ENCODE measurements around the gene SNN.

DNA sequence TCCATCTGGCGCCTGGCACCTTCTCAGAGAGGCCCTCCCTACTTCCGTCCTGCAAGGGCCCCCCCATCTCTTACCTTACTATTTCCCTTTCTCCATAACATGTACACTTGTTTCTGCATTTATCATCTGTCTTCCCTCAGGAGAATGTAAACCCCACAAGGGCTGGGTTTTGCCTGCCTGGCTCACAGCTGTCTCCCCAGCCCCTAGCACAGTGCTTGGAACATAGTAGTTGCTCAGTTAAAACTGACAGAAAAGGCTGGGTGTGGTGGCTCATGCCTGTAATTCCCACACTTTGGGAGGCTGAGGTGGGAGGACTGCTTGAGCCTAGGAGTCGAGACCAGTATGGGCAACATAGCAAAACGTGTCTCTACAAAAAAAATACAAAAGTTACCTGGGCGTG is 5.7 kb upstream of the SNN start:
- TF ChIP-seq, protein P1, sequence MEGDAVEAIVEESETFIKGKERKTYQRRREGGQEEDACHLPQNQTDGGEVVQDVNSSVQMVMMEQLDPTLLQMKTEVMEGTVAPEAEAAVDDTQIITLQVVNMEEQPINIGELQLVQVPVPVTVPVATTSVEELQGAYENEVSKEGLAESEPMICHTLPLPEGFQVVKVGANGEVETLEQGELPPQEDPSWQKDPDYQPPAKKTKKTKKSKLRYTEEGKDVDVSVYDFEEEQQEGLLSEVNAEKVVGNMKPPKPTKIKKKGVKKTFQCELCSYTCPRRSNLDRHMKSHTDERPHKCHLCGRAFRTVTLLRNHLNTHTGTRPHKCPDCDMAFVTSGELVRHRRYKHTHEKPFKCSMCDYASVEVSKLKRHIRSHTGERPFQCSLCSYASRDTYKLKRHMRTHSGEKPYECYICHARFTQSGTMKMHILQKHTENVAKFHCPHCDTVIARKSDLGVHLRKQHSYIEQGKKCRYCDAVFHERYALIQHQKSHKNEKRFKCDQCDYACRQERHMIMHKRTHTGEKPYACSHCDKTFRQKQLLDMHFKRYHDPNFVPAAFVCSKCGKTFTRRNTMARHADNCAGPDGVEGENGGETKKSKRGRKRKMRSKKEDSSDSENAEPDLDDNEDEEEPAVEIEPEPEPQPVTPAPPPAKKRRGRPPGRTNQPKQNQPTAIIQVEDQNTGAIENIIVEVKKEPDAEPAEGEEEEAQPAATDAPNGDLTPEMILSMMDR (conservative IDR thresholded peaks at IDR 0.05; ENCODE audit: low read length), result no peak
- no peak for TF ChIP-seq EZH2phosphoT487 (IDR thresholded peaks at IDR 0.05; ENCODE audit: borderline replicate concordance)
